ENCODE data around the gene TMEM63C.

DNA sequence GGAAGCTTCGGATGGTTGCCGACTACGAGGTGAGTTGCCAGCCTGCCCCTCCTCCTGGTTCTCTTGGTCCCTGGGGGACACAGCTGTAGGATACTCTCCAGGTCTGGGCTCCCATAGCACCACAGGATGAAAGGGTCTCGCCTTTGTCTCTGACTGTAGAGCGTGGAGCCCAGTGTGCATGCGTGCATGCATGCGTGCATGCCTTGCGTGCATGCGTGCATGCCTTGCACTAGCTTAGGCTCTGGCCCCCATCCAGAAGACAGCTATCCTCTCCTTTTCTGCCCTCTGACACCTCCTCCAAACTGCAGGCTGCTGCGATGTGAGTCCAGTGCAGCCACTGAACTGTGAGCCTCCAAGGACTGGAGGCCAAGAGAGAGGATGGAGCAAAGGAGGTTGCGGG lies 70.3 kb downstream of the TMEM63C start:
- TF ChIP-seq CTCF (conservative IDR thresholded peaks at IDR 0.05 in 1 of 2, IDR thresholded peaks at IDR 0.05 in 1 of 2; ENCODE audit: extremely low read depth in 1 of 2, insufficient read depth in 1 of 2, low read depth in 1 of 2, low read length in 2 of 2) = no peak
- no peak for TF ChIP-seq EZH2 (IDR thresholded peaks at IDR 0.05; ENCODE audit: borderline replicate concordance, low read length)
